ENCODE measurements around the gene SOAT2. TPM values are rescaled to one million over a fixed set of nuclear protein-coding genes. Genes with fewer than 3 reads are reported as not detected.
A peak's percentile ranks its signal among the peaks of the same experiment; 100 is the strongest.

Gene SOAT2
- total and polyA plus RNA-seq, 2 donors (not counting 1 experiment from before 2014, with no cell fraction given): under 0.01 TPM; not detected in 1

DNA sequence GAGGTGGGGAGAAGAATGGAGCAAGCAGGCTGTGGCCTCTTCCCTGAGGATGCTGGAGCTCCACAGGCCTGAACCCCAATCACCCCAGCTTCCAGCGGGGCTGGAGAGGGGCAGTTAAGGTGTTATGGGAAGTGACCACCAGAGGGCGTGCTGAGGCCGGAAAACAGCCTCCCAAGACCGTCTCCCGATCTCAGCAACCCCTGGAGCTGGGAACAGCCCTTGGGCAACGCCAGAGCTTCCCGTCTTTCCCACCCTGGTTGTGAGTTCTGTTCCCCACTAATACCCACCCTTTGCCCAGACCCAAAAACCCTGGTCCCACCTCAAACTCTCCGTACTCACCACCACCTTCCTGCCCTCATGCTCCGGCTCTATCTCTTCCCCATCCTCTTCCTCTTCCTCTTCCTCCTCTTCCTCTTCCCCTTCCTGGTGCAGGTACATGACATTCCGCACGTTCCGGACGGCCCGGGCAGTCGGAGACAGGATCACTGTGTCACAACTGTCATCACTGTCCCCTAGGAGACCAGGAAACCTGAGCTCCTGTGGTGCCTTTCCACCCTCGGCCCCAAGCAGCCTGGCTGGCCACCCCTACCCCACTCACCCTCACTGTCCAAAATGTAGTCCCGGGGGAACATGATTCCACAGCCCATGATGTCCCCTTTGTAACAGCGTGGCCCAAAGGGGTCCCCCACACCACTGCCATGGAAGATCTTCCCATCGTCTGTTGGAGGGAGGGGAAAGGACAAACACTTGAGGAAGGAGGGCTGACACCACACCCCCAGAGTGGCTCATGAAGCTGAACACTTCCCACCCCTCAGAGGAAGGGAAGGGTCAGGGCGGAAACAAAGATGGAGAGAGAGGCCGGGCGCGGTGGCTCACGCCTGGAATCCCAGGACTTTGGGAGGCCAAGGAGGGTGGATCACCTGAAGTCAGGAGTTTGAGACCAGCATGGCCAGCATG lies 37.0 kb upstream of the SOAT2 start:
- peak; percentile 67 to 88 for DNase-seq (ENCODE audit: low read depth in 2 of 2)
- Histone ChIP-seq H3K27me3 (ENCODE audit: control insufficient read depth, insufficient read depth, low read length) (no peaks in the 10 kb centered on the region), H3K9me3 (ENCODE audit: control insufficient read depth, insufficient read depth, low read depth, low read length) (no peaks in the 10 kb centered on the region), H3K4me3 (replicated peaks in 1 of 4; ENCODE audit: control extremely low read depth in 1 of 4, insufficient read depth in 1 of 4, low read depth in 3 of 4, low read length in 4 of 4) (no peak overlapping the region), H3K79me2 (ENCODE audit: control insufficient read depth, insufficient read depth, low read length) (no peaks in the 10 kb centered on the region), H3K36me3 (ENCODE audit: control insufficient read depth, insufficient read depth, low read length) (peaks cover 16% of the 10 kb centered on the region), H3K9ac (ENCODE audit: insufficient read depth, low read length) (no peak overlapping the region), H4K20me1 (ENCODE audit: control insufficient read depth, extremely low read depth, insufficient read depth, low read length) (no peaks in the 10 kb centered on the region), H3K4me2 (ENCODE audit: extremely low read depth, insufficient read depth, low read length) (no peak overlapping the region), H3K4me1 (ENCODE audit: control insufficient read depth, extremely low read depth, insufficient read depth, low read length) (peaks cover 61% of the 10 kb centered on the region), H3K27ac (ENCODE audit: insufficient read depth, low read length) (peak overlapping the region; percentile 69), H2AFZ (ENCODE audit: low read length) (no peak overlapping the region)
- TF ChIP-seq, protein P1, sequence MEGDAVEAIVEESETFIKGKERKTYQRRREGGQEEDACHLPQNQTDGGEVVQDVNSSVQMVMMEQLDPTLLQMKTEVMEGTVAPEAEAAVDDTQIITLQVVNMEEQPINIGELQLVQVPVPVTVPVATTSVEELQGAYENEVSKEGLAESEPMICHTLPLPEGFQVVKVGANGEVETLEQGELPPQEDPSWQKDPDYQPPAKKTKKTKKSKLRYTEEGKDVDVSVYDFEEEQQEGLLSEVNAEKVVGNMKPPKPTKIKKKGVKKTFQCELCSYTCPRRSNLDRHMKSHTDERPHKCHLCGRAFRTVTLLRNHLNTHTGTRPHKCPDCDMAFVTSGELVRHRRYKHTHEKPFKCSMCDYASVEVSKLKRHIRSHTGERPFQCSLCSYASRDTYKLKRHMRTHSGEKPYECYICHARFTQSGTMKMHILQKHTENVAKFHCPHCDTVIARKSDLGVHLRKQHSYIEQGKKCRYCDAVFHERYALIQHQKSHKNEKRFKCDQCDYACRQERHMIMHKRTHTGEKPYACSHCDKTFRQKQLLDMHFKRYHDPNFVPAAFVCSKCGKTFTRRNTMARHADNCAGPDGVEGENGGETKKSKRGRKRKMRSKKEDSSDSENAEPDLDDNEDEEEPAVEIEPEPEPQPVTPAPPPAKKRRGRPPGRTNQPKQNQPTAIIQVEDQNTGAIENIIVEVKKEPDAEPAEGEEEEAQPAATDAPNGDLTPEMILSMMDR (conservative IDR thresholded peaks at IDR 0.05 in 1 of 2, IDR thresholded peaks at IDR 0.05 in 1 of 2; ENCODE audit: low read depth in 1 of 2, low read length in 2 of 2): peak; percentile 75 to 88
- no peak for TF ChIP-seq EZH2 (IDR thresholded peaks at IDR 0.05; ENCODE audit: low read length, missing control alignments)

- H3K27me3 ChIP-seq (ENCODE audit: control insufficient read depth, insufficient read depth, low read length): no peaks in the 10 kb centered on the region
- H3K9ac ChIP-seq (ENCODE audit: insufficient read depth, low read length): no peak overlapping the region
- no peak overlapping the region for H2AFZ ChIP-seq (ENCODE audit: low read length)
- H3K4me1 ChIP-seq (ENCODE audit: control insufficient read depth, extremely low read depth, insufficient read depth, low read length): peaks cover 58% of the 10 kb centered on the region
- H3K4me3 ChIP-seq (replicated peaks in 1 of 4; ENCODE audit: control extremely low read depth in 1 of 4, insufficient read depth in 1 of 4, low read depth in 3 of 4, low read length in 4 of 4): no peak overlapping the region
- H3K36me3 ChIP-seq (ENCODE audit: control insufficient read depth, insufficient read depth, low read length): peaks cover 10% of the 10 kb centered on the region
- H3K4me2 ChIP-seq (ENCODE audit: extremely low read depth, insufficient read depth, low read length): no peak overlapping the region
- H3K79me2 ChIP-seq (ENCODE audit: control insufficient read depth, insufficient read depth, low read length): no peaks in the 10 kb centered on the region
- H3K27ac ChIP-seq (ENCODE audit: insufficient read depth, low read length): no peak overlapping the region
- no peaks in the 10 kb centered on the region for H4K20me1 ChIP-seq (ENCODE audit: control insufficient read depth, extremely low read depth, insufficient read depth, low read length)
- TF ChIP-seq EZH2 (IDR thresholded peaks at IDR 0.05; ENCODE audit: low read length, missing control alignments): no peak
- TF ChIP-seq, protein P1 (conservative IDR thresholded peaks at IDR 0.05 in 1 of 2, IDR thresholded peaks at IDR 0.05 in 1 of 2; ENCODE audit: low read depth in 1 of 2, low read length in 2 of 2): no peak
- H3K9me3 ChIP-seq (ENCODE audit: control insufficient read depth, insufficient read depth, low read depth, low read length): no peaks in the 10 kb centered on the region
- DNase-seq (ENCODE audit: low read depth in 2 of 2): no peak
These were observed 36.0 kb upstream of the SOAT2 start for GRCh38 chr12:53067074-53067992.
